Chondrocyte (in vitro differentiated cells): Measurements from ENCODE around the gene KCNN2. TPM values are rescaled to one million over a fixed set of nuclear protein-coding genes. Genes with fewer than 3 reads are reported as not detected.
A peak's percentile ranks its signal among the peaks of the same experiment; 100 is the strongest.

Source experiments
- DNase-seq: peaks from one replicate; pipeline ENCODE4 v3.0.0; 2021; ENCODE audit warnings: mixed read lengths, low spot score
- H3K27ac Mint-ChIP-seq: one replicate; pipeline ENCODE4 v1.8.0; 2021; ENCODE audit warnings: mild to moderate bottlenecking, moderate library complexity, mixed read lengths; ENCODE audit not compliant: unreplicated experiment
- H3K27me3 Mint-ChIP-seq: 2 replicates; pipeline ENCODE4 v1.8.0; 2021; ENCODE audit warnings: low read depth, mixed read lengths
- H3K36me3 Mint-ChIP-seq: 2 replicates; pipeline ENCODE4 v1.8.0; 2021; ENCODE audit warnings: low read depth, mixed read lengths
- H3K4me1 Mint-ChIP-seq: 2 replicates; pipeline ENCODE4 v1.8.0; 2021; ENCODE audit warnings: low read depth, mild to moderate bottlenecking, mixed read lengths
- H3K4me3 Mint-ChIP-seq: one replicate; pipeline ENCODE4 v1.8.0; 2021; ENCODE audit warnings: mild to moderate bottlenecking, moderate library complexity, mixed read lengths; ENCODE audit not compliant: unreplicated experiment
- H3K9me3 Mint-ChIP-seq: 2 replicates; pipeline ENCODE4 v1.8.0; 2021; ENCODE audit warnings: low read depth, mixed read lengths
- total RNA-seq: library from RNA; stranded (reverse); gene quantifications from 3 replicates; pipeline ENCODE4 v1.2.1, GENCODE V29; 2021
- TF ChIP-seq, protein P1 (sequence below): fragments of 200-600 bp; sonication (generic); IDR thresholded peaks from 2 replicates; pipeline ENCODE4 v1.5.0; 2021; ENCODE audit warnings: antibody characterized with exemption, mild to moderate bottlenecking, moderate library complexity

Gene KCNN2
- total RNA-seq, 1 donor from 2014 or later: not detected

DNA sequence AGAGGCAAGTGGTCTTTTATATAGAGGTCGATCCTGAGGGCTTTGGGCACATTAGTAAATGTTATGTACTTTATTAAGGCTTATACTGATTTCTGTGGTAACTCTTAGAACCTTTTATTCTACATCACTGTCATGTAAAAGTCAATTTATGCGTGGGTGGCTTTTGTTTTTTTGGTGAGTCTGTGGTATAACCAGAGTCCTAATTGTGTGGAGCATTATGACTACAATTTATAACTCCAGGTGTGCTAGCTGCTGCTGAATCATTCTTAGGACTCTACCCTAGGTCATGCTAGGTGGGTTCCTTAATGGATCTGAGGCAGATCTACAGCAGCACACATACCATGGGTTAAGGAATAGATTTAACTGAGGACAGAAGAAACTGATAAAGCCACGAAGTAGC is 33.9 kb upstream of the KCNN2 start:
- Mint-ChIP-seq H3K4me1 (no peaks in the 10 kb centered on the region), H3K4me3 (no peak overlapping the region), H3K27me3 (no peaks in the 10 kb centered on the region), H3K27ac (no peak overlapping the region), H3K36me3 (peaks cover 2% of the 10 kb centered on the region), H3K9me3 (no peaks in the 10 kb centered on the region)
- DNase-seq: no peak
- TF ChIP-seq, protein P1, sequence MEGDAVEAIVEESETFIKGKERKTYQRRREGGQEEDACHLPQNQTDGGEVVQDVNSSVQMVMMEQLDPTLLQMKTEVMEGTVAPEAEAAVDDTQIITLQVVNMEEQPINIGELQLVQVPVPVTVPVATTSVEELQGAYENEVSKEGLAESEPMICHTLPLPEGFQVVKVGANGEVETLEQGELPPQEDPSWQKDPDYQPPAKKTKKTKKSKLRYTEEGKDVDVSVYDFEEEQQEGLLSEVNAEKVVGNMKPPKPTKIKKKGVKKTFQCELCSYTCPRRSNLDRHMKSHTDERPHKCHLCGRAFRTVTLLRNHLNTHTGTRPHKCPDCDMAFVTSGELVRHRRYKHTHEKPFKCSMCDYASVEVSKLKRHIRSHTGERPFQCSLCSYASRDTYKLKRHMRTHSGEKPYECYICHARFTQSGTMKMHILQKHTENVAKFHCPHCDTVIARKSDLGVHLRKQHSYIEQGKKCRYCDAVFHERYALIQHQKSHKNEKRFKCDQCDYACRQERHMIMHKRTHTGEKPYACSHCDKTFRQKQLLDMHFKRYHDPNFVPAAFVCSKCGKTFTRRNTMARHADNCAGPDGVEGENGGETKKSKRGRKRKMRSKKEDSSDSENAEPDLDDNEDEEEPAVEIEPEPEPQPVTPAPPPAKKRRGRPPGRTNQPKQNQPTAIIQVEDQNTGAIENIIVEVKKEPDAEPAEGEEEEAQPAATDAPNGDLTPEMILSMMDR: no peak

DNA sequence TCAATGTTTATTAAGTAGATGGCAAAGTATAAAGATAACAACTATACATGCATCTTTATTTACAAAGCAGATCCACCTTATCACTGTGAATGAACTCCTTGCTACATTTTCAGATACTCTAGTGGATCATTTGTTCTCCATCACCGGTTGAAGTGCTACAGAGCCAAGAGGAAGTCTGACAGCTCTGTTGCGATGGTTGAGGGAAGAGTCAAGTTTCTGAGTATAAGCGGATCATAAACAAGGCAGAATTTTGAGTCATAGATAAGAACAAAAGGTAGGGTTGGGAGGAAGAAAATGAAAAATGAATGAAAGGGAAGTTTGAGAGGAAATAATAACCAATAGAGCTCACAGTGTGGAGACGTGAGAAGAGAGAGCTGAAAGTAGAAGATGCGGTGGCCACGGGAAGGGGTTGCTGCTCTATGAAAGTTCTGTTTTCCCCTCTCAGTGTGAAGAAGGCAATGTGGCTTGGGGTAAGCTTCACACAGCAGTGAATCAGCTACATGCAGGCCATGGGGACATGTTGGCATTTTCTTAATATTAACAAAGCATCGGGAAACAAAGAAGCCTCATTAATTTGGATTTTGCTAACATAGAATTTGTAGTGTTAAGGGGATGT is 30.8 kb upstream of the KCNN2 start:
- no peak for DNase-seq
- no peaks in the 10 kb centered on the region for H3K9me3 Mint-ChIP-seq
- no peak overlapping the region for H3K27ac Mint-ChIP-seq
- TF ChIP-seq, protein P1: no peak
- peaks cover 2% of the 10 kb centered on the region for H3K36me3 Mint-ChIP-seq
- no peak overlapping the region for H3K4me3 Mint-ChIP-seq
- no peaks in the 10 kb centered on the region for H3K27me3 Mint-ChIP-seq
- H3K4me1 Mint-ChIP-seq: peaks cover 13% of the 10 kb centered on the region

DNA sequence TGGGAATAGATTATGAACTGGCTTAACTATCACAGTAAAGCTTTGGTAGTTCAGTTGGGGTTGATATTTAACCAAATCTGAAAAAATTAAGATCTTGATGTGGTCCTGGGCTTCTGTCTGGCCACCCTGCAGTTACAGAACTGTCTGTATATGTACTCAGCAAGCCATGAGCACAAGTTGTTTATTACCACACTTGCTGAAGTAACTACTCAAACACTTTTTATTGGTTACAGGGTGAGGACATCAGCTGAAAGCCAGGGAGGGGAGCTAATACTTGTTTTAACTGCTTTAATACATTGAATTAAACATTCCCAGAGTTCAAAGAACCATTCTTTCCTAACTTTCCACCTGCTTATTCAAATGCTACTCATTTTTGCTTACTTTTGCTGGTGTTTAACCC is 29.4 kb upstream of the KCNN2 start:
- DNase-seq: no peak
- Mint-ChIP-seq H3K4me3 (no peak overlapping the region), H3K9me3 (peaks cover 3% of the 10 kb centered on the region), H3K4me1 (peaks cover 13% of the 10 kb centered on the region), H3K36me3 (no peaks in the 10 kb centered on the region), H3K27ac (no peak overlapping the region), H3K27me3 (no peaks in the 10 kb centered on the region)
- TF ChIP-seq, protein P1: no peak

DNA sequence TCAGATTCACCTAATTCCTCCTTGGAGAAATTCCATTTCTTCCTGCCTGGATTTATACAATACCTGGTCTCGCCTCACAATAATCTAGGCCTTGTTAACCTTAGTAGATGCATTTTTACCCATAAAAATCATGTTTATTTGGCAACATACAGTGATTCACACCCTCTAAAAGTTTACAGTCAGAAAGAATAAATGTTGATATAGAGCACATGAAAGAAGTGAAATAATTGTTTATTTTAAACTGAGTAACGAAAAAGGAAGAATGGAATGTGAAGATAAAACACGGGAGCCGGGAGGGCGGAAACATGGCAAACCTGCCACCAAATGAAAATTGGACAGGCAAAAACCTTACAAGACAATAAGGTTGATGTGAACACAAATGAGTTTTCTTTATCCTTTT is 28.9 kb upstream of the KCNN2 start:
- TF ChIP-seq, protein P1: no peak
- DNase-seq: no peak
- Mint-ChIP-seq H3K9me3 (peaks cover 3% of the 10 kb centered on the region), H3K4me1 (peaks cover 13% of the 10 kb centered on the region), H3K36me3 (no peaks in the 10 kb centered on the region), H3K27ac (no peak overlapping the region), H3K4me3 (no peak overlapping the region), H3K27me3 (no peaks in the 10 kb centered on the region)

DNA sequence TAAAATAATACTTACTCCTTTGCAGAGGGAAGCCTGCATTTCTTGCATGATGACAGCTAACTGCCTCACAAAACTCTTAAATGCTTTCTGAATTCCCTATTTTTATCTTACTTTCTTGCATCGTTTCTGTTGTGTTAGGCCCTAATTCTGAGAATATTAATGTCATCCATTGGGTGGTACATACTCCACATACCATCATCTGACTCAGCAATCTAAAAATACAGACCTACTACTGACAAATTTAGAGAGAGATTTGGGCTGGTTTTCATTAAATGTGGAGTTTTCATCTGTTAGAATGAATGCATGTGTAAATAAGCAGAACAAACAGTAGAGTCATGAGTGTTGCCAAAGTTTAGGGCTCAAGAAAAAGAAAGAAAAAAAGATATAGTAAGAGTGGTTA is 26.5 kb upstream of the KCNN2 start:
- Mint-ChIP-seq H3K9me3 (peaks cover 11% of the 10 kb centered on the region), H3K36me3 (peaks cover 1% of the 10 kb centered on the region), H3K4me1 (peaks cover 13% of the 10 kb centered on the region), H3K27ac (peak overlapping the region; percentile 74), H3K4me3 (no peak overlapping the region), H3K27me3 (no peaks in the 10 kb centered on the region)
- no peak for DNase-seq
- TF ChIP-seq, protein P1: no peak
